CD4-positive, CD25-positive, alpha-beta regulatory T cell (primary cell): Measurements from ENCODE around the gene QSOX1. TPM values are rescaled to one million over a fixed set of nuclear protein-coding genes. Genes with fewer than 3 reads are reported as not detected.
A peak's percentile ranks its signal among the peaks of the same experiment; 100 is the strongest.

Experiments used
- ATAC-seq, 2 donors: fragments of 150-1000 bp; cut with Tn5 transposase; one replicate each; pipeline ENCODE4 v1.10.0; 2021; ENCODE audit warnings: low read depth in 2 of 2, moderate number of reproducible peaks in 2 of 2, moderate library complexity in 1 of 2
- DNase-seq, 3 donors: peaks; one replicate each; pipeline versions ENCODE4 v3.0.0 to v3.0.0-alpha.2; 2012 to 2022; ENCODE audit warnings: mixed read lengths in 1 of 3
- H3K27ac ChIP-seq: one replicate; pipeline ENCODE4 v1.7.0; 2013; ENCODE audit warnings: mild to moderate bottlenecking, low read length; ENCODE audit not compliant: insufficient read depth, poor library complexity, severe bottlenecking
- H3K27me3 ChIP-seq: one replicate; pipeline ENCODE4 v1.7.0; 2013; ENCODE audit warnings: low read length; ENCODE audit not compliant: control insufficient read depth, insufficient read depth
- H3K36me3 ChIP-seq: one replicate; pipeline ENCODE4 v1.7.0; 2013; ENCODE audit warnings: mild to moderate bottlenecking, low read length, moderate library complexity; ENCODE audit not compliant: control insufficient read depth, insufficient read depth
- H3K4me1 ChIP-seq: 2 replicates; pipeline ENCODE4 v1.7.0; 2013; ENCODE audit warnings: mild to moderate bottlenecking, low read length; ENCODE audit not compliant: insufficient read depth, control insufficient read depth, poor library complexity, severe bottlenecking
- H3K4me3 ChIP-seq: one replicate; pipeline ENCODE4 v1.7.0; 2013; ENCODE audit warnings: low read depth, mild to moderate bottlenecking, low read length, moderate library complexity
- H3K9me3 ChIP-seq, 2 experiments: 1 replicate in 1 of 2; 2 replicates in 1 of 2; pipeline ENCODE4 v1.7.0; 2013; ENCODE audit warnings: low read length in 2 of 2, mild to moderate bottlenecking in 1 of 2, moderate library complexity in 1 of 2; ENCODE audit not compliant: control insufficient read depth in 2 of 2
- H3K27ac Mint-ChIP-seq, 3 donors: one replicate each; pipeline ENCODE4 v1.8.0; 2020 to 2022; ENCODE audit warnings: mild to moderate bottlenecking in 3 of 3, mixed read lengths in 3 of 3, moderate library complexity in 2 of 3
- H3K27me3 Mint-ChIP-seq: one replicate; pipeline ENCODE4 v1.8.0; 2022; ENCODE audit warnings: mild to moderate bottlenecking, mixed read lengths
- H3K36me3 Mint-ChIP-seq: one replicate; pipeline ENCODE4 v1.8.0; 2020; ENCODE audit warnings: mixed read lengths
- H3K4me1 Mint-ChIP-seq, 4 donors: one replicate each; pipeline ENCODE4 v1.8.0; 2020 to 2022; ENCODE audit warnings: mixed read lengths in 4 of 4, mild to moderate bottlenecking in 1 of 4
- H3K4me3 Mint-ChIP-seq, 4 donors: one replicate each; pipeline ENCODE4 v1.8.0; 2020 to 2022; ENCODE audit warnings: mild to moderate bottlenecking in 4 of 4, mixed read lengths in 4 of 4, moderate library complexity in 3 of 4
- H3K9me3 Mint-ChIP-seq, 7 donors: one replicate each; pipeline ENCODE4 v1.8.0; 2020 to 2022; ENCODE audit warnings: mixed read lengths in 7 of 7, mild to moderate bottlenecking in 3 of 7, moderate library complexity in 2 of 7
- polyA plus RNA-seq, 4 donors: library from polyadenylated mRNA; unstranded; fragments of 300-500 nt; fragmentation: Illumina TruSeq; gene quantifications; one replicate each; pipeline ENCODE4 v1.2.3, GENCODE V29; 2021
- total RNA-seq: library from RNA; stranded (reverse); gene quantifications from one replicate; pipeline ENCODE4 v1.2.3, GENCODE V29; 2022

QSOX1 gene
- total and polyA plus RNA-seq, 5 donors from 2014 or later, result 8.4 to 19.9 (median 10.7) TPM

DNA sequence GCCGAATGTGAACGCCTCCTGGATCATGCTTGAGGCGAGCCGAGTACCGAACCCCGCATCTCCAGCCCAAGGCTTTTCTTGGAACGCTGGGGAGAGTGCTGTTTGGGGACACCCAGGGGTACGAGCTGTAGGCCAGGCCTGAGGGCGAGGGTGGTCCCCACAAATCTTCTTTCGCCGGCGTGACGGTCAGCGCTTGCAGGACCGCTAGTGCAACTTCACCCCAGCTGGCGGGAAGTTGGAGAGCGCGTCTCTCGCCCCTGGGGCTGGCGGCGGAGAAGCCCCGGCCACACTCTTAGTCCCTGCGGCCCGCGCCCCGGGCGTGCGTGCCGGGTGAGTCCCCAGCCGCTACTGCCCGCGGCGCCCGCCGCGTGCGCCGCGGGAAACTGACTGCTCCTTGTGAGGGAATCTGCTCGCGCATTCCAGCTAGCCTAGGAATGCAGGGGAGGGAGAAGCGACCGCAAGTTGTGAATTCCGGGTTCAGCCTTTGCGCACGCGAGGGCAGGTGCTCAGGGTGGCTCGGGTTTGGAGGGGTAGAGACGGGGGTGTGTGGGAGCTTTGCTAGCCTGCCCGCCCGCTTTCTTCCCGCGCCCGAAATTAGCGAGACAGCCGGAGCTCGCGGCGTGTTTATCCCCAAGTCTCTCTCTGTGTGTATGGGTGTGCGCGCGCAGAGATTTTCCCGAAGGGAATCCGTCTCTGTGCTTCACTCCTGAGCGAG lies 76.3 kb downstream of the QSOX1 start:
- Histone ChIP-seq H3K4me3 (no peak overlapping the region), H3K27ac (no peak overlapping the region), H3K9me3 (no peaks in the 10 kb centered on the region), H3K36me3 (no peaks in the 10 kb centered on the region), H3K27me3 (peaks cover 29% of the 10 kb centered on the region), H3K4me1 (peaks cover 63% of the 10 kb centered on the region)
- Mint-ChIP-seq H3K4me1 (peaks cover 0 to 53% (median 17%) of the 10 kb centered on the region in 4 donors), H3K27me3 (peaks cover 84% of the 10 kb centered on the region), H3K4me3 (peak overlapping the region; percentile 63 to 83 (median 72)), H3K36me3 (no peaks in the 10 kb centered on the region), H3K27ac (no peak overlapping the region), H3K9me3 (peaks cover 0 to 5% (median 0%) of the 10 kb centered on the region in 7 donors)
- DNase-seq, result peak in 1 of 3 donors; percentile 24
- no peak for ATAC-seq

DNA sequence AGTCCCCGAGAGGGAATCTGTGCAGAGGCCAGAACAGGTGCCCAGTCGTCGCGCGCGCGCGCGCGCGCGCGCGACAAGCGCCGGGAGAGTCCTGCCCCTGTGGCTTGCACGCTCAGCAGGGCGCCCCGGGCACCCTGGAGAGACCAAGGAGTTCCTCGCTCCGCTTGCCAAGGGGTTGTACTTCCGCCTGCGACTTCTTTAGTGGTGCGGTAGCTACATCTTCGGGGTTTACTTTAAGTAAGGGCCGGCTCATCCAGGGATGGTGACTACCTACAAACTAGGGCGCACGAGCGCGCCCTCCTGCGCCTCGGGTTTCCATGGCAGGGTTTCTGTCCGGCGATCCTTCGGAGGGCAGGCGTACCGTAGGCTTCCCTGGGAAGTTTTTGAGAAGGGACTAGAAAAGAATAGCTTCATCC lies 76.8 kb downstream of the QSOX1 start:
- Histone ChIP-seq H3K36me3 (no peaks in the 10 kb centered on the region), H3K4me3 (no peak overlapping the region), H3K27ac (no peak overlapping the region), H3K9me3 (no peaks in the 10 kb centered on the region), H3K27me3 (peaks cover 31% of the 10 kb centered on the region), H3K4me1 (peaks cover 63% of the 10 kb centered on the region)
- Mint-ChIP-seq H3K4me3 (peak overlapping the region; percentile 63 to 82 (median 80)), H3K4me1 (peaks cover 0 to 59% (median 18%) of the 10 kb centered on the region in 4 donors), H3K36me3 (no peaks in the 10 kb centered on the region), H3K27me3 (peaks cover 84% of the 10 kb centered on the region), H3K27ac (no peak overlapping the region), H3K9me3 (peaks cover 0 to 3% (median 0%) of the 10 kb centered on the region in 7 donors)
- ATAC-seq (no peak), DNase-seq (peak in 1 of 3 donors; percentile 56)

DNA sequence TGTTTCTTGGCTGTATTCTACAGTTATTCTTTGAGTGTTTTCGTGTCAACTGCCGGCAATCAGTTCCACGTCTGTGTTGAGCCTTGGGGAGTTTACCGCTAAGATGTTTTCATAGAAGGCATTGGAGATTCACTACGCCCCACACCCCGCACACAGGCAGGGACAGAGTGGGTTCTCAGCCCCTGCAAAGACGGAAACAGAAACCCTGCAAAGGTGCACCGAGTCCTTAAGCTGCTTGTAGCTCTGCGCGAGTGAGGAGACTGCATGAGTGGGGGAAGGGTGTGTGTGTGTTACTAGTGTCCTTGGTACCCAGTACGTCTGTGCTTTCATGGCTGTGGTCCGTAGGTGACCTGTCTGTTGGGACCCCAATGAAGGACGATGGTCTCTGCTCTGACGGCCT lies 77.3 kb downstream of the QSOX1 start:
- DNase-seq (peak in 1 of 3 donors; percentile 34), ATAC-seq (no peak)
- Mint-ChIP-seq H3K27ac (no peak overlapping the region), H3K9me3 (peaks cover 0 to 3% (median 0%) of the 10 kb centered on the region in 7 donors), H3K4me3 (peak overlapping the region; percentile 63 to 82 (median 80)), H3K36me3 (no peaks in the 10 kb centered on the region), H3K27me3 (peaks cover 84% of the 10 kb centered on the region), H3K4me1 (peaks cover 0 to 61% (median 19%) of the 10 kb centered on the region in 4 donors)
- H3K4me1 ChIP-seq, result peaks cover 63% of the 10 kb centered on the region
- no peaks in the 10 kb centered on the region for H3K36me3 ChIP-seq
- H3K27me3 ChIP-seq, result peaks cover 31% of the 10 kb centered on the region
- no peaks in the 10 kb centered on the region for H3K9me3 ChIP-seq
- H3K4me3 ChIP-seq, result no peak overlapping the region
- H3K27ac ChIP-seq, result no peak overlapping the region

DNA sequence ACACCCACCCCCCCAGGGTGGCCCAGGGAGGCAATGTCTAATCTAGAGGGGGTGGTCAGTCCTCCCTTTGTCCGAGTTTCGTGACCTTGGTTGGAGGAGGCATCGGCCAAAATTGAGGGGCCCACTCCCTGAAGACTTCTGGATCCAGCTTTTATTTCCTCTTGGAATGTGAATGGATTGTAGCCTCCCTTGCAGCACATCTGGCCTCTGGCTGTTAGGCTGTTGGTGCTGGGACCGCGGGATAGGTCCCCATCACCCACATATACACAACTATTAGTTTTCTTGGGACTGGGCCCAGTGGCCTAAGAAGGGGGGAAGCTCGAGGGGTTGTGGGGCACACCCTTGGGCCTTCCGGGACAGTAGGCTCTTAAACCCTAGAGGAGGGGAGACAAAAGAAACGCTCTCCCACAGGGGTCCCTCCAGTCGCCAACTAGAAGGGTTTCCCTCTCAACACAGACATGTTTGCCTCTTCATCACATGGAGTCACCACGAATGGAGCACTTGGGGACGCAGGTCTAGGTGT lies 77.9 kb downstream of the QSOX1 start:
- no peak overlapping the region for H3K27ac ChIP-seq
- no peak overlapping the region for H3K4me3 ChIP-seq
- H3K4me1 ChIP-seq, result peaks cover 63% of the 10 kb centered on the region
- peaks cover 0 to 64% (median 19%) of the 10 kb centered on the region in 4 donors for H3K4me1 Mint-ChIP-seq
- peak overlapping the region in 2 of 4 donors; percentile 63 to 79 for H3K4me3 Mint-ChIP-seq
- H3K9me3 Mint-ChIP-seq, result peaks cover 0 to 3% (median 0%) of the 10 kb centered on the region in 7 donors
- H3K27ac Mint-ChIP-seq, result peak overlapping the region in 1 of 3 donors; percentile 38
- H3K36me3 Mint-ChIP-seq, result no peaks in the 10 kb centered on the region
- H3K9me3 ChIP-seq, result no peaks in the 10 kb centered on the region
- H3K27me3 Mint-ChIP-seq, result peaks cover 84% of the 10 kb centered on the region
- no peaks in the 10 kb centered on the region for H3K36me3 ChIP-seq
- H3K27me3 ChIP-seq, result peaks cover 34% of the 10 kb centered on the region
- ATAC-seq (no peak), DNase-seq (no peak)

DNA sequence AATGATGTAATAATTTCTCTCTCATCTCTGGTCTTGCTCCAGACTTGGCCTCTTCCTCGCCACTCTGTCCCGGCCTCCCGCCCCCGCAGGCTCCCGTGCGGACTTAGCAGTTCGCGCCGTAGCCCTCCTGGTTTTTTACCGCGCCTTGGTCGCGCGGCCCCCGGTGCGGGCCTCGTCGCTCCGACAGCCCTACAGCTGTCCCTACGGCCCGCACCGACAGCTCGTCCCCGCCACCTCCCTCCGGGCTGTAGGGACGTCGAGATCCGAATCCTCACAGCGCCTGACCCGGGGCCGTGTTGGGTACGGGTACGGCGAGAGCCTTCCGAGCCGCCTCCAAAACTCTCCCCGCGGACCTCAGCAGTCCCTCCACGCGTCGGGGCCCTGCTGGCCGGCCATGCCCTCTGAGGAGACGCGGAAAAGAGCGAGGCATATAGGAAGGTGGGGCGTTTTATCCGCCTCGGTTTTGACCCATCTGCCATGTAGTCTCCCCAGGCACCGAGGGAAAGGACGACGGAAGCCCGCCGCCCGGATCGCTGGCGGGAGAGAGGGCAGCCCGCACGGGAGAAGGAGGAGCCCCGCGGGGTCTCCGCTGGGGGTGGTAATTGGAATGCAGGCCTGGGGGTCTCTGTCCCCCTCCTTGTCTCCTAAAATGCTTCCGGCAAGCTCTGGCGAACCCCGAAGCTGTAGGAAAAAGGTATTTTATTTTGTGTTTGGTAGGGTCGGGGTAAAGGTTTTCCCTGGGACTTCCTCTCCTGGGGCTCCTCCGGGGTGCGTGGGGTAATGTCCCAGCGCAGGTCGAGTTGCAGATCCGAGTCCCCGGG lies 78.7 kb downstream of the QSOX1 start:
- Mint-ChIP-seq H3K36me3 (no peaks in the 10 kb centered on the region), H3K9me3 (peaks cover 0 to 2% (median 0%) of the 10 kb centered on the region in 7 donors), H3K27ac (peak overlapping the region in 1 of 3 donors; percentile 52), H3K27me3 (peaks cover 84% of the 10 kb centered on the region), H3K4me1 (peaks cover 0 to 59% (median 22%) of the 10 kb centered on the region in 4 donors), H3K4me3 (peak overlapping the region; percentile 26 to 70 (median 56))
- H3K36me3 ChIP-seq, result no peaks in the 10 kb centered on the region
- H3K4me3 ChIP-seq, result no peak overlapping the region
- peaks cover 61% of the 10 kb centered on the region for H3K4me1 ChIP-seq
- peaks cover 34% of the 10 kb centered on the region for H3K27me3 ChIP-seq
- no peaks in the 10 kb centered on the region for H3K9me3 ChIP-seq
- DNase-seq (no peak), ATAC-seq (no peak)
- no peak overlapping the region for H3K27ac ChIP-seq

DNA sequence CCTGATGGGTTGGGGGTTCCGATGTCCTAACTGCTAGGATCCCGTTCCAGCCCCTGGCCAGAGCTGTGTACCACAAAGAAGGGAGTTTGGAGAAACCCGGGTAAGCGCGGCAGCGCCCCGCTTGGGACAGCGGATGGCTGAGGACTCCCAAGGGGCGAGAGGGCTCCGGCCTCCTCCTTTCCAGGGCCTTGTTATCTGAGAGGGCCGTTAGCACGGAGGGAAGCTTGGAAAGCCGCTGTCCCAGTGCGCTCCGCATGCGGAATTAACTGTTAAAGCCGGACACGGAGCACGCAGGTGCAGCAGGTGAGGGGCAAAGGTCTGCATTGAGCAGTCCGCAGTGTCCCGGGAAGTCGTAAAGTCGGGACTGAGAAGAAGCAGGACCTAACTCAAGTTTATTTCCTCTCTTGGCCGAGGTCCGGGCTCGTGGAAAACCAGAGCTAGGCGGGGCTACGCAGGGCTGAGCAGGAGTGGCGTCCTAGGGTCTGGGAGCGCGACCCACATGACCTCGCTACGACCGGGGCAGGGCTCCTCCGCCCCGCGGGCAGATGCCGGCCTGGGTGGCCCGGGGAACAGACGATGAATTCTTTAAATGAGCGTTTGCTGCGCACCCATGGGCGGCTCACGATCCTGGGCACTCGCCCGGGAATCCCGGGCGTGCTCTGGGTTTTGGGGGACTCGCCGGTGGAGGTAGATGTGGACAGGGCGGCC lies 79.9 kb downstream of the QSOX1 start:
- peaks cover 45% of the 10 kb centered on the region for H3K27me3 ChIP-seq
- H3K36me3 ChIP-seq, result no peaks in the 10 kb centered on the region
- H3K9me3 ChIP-seq, result no peaks in the 10 kb centered on the region
- no peak overlapping the region for H3K27ac ChIP-seq
- H3K4me3 ChIP-seq, result no peak overlapping the region
- Mint-ChIP-seq H3K27me3 (peaks cover 86% of the 10 kb centered on the region), H3K4me1 (peaks cover 0 to 52% (median 22%) of the 10 kb centered on the region in 4 donors), H3K27ac (no peak overlapping the region), H3K36me3 (no peaks in the 10 kb centered on the region), H3K4me3 (peak overlapping the region; percentile 50 to 70 (median 58)), H3K9me3 (peaks cover 0 to 2% (median 0%) of the 10 kb centered on the region in 7 donors)
- no peak for ATAC-seq
- peaks cover 50% of the 10 kb centered on the region for H3K4me1 ChIP-seq
- peak in 1 of 3 donors; percentile 16 for DNase-seq

DNA sequence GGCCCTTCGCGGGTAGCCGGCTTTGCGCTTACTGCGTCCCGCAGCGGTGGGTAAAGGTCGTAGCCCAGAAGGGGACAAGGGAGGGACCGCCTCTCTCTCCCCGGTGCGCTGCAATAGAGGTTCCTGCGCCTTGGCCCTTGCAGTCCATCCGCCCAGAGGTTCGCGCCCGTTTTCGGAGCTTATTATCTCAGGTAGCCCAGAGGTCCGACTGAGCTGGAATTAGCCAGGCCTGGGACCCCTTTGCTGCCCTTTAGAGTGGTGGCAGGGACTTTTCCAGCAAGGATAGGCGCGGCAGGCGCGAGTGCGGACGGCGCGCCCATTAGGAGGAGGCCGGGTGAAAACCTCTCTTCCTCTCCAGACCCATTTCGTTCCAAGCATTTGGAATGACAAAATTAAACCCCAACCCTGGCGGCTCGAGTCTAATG lies 80.4 kb downstream of the QSOX1 start:
- H3K4me1 Mint-ChIP-seq, result peaks cover 0 to 52% (median 22%) of the 10 kb centered on the region in 4 donors
- no peak for ATAC-seq

More for the DNA sequence above, 80.4 kb downstream of the QSOX1 start:
- Histone ChIP-seq H3K4me1 (peaks cover 49% of the 10 kb centered on the region), H3K36me3 (no peaks in the 10 kb centered on the region), H3K4me3 (no peak overlapping the region), H3K9me3 (no peaks in the 10 kb centered on the region), H3K27ac (no peak overlapping the region), H3K27me3 (peaks cover 49% of the 10 kb centered on the region)
- Mint-ChIP-seq H3K36me3 (no peaks in the 10 kb centered on the region), H3K27ac (no peak overlapping the region), H3K9me3 (peaks cover 0 to 4% (median 0%) of the 10 kb centered on the region in 7 donors), H3K4me3 (peak overlapping the region in 2 of 4 donors; percentile 50 to 51), H3K27me3 (peaks cover 92% of the 10 kb centered on the region)
- peak in 1 of 3 donors; percentile 18 for DNase-seq
